Measurements from ENCODE around the gene KLK3.
A peak's percentile ranks its signal among the peaks of the same experiment; 100 is the strongest.

Gene KLK3

GRCh38 chr19:50832666-50833065 is 22.0 kb upstream of the KLK3 start:
- DNase-seq, result no peak

DNA sequence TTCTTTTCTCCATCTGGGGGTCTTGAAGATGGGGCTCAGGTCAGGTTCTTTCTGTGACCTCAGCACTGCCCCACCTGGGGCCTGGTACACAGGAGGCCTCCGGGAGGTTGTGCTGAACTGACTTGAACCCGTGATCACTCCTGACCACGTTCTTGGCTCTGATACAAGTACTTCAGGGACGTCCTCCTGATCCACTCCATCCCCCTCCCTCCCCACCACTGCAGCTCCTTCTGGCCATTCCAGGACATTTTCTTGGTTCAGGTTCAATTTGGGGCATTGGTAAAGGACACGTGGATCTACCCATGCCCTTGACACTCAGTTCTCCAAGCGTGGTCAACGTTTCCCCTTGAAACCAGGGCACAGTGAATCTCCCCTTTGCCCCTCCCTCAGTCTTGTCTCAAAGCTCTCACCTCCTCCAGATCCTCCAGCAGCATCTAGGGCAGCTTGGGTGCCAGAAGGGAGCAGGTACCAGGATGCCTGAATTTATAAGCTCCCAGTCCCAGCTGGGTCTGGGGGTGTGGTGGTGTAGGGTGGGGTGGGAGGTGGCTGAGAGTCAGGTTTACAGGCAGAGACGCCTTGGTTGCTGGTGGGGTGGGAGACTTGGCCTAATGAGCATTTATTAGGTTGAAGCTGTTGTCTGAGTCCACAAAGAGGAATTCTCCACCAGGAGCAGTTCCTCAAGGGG is 21.5 kb upstream of the KLK3 start, which contains the start of gene KLK15:
TSS of gene KLK15 (minus strand) at position 458 of the 685 bp plus-strand sequence. CDS start 2,082 bp downstream, outside the sequence.
- DNase-seq, result no peak

DNA sequence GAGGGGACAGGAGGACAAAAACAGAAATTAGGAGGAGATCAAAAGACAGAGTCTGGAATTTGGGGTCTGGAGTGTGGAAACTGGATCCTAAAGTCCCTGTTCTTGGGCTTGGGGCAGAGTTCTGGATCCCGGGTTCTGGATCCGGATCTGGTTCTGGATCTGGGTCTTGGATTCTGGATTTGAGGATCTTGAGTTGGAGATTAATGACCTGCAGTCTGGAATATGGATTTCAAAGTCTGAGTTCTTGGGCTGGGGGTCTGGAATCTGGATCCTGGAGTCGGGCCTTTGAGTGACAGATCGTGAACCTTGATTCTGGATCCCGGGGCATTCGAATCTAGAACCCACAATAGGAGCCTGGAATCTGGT is 20.9 kb upstream of the KLK3 start:
- DNase-seq, result no peak

DNA sequence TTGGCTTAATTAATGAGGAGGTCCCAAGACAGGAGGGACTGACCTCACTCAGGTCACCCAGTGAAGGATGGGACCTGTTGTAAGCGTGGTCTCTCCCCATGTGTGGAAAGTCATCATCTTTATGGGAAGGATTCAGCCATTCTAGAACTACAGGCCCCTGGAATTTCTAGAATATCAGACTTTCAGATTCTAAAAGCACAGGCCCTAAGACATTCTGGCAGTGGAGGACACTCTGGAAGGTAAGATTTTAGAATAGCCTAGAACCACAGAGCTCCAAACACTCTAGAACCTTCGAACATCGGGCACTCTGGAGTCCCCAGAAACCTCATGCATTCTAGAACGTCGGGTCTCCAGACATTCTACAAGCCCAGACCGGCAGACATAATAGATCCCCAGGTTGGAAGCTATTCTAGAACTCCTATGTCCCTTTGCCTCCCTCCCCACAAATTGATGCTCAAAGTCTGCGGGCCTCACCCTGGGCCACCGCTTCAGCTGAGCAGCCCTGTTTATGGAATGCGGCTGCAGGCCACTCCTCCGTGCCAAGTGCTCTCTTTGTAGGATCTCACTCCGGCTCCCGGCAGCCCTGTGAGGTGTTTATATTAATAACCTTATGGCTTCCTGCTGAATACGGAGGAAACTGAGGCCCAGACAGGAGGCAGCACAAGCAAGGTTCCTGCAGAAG is 19.5 kb upstream of the KLK3 start:
- DNase-seq, result peak; percentile 26

DNA sequence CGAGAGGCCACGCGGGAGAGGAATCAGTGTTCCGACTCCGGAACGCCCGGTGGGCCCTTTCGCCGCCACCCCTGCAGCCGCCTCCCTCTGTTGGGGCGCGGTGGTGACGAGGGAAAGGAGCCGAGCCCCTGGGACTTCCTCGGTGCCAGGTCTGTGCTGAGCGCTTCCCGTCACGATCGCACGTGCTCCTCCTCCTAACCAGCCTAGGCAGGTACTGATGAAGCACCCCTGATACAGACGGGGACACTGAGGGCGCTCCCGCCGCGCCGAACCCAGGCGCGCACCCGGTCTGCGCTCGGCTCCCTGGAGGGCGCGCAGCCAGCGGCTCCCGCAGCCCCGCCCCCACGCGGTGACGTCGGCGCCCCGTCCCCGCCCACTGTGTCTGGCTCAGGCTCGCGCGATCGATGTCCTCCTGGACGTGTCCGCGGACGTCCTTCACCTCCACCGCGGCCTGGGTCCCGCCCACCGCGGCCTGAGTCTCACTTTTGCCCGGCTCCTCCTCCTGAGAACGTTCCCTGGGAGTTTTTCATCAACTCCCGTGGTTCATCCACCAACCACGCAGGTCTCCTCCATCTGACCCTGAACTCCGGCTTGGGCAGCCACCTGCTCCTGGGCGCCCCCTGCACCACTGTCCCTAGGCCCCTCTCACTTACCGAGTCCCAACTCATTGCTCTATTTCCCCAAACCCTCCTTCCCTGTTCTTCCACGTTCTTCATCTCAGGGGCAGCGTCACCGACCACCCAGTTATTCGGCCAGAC is 18.8 kb upstream of the KLK3 start:
- DNase-seq, result peak; percentile 66

DNA sequence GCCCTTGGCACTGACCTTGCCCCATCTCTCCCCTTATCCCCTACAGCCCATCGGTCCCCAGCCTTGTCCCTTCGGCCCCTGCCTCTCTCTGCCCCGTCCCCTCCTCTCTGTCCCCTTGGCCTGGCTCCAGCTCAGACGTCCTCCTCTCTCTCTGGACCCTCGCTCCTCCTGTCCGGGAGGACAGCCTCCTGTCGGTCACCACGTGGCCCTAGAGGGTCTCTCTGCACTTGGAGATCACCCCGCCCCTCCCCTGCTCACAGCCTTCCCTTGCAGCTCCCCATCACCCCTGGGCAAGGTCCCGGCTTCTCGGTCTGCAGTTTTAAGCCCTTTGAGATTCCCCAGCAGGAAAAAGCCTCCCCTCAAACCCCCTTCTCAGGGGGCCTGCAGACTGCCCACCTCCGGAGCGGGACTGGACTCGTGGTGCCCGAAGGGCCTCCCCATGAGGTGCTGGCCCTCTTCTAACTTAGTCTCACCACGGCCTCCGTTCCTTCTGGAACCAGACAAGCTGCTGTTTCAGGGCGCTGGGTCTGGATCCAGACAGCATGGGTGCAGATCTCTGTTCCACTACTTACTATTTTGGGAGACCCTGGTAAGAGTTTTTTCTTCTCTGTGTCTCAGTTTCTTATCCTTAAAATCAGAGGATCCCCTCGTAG is 18.0 kb upstream of the KLK3 start:
- no peak for DNase-seq

GRCh38 chr19:50837300-50837699 is 17.4 kb upstream of the KLK3 start:
- DNase-seq, result no peak

- no peak for DNase-seq
Measured at GRCh38 chr19:50838239-50838638, 16.5 kb upstream of the KLK3 start.

DNA sequence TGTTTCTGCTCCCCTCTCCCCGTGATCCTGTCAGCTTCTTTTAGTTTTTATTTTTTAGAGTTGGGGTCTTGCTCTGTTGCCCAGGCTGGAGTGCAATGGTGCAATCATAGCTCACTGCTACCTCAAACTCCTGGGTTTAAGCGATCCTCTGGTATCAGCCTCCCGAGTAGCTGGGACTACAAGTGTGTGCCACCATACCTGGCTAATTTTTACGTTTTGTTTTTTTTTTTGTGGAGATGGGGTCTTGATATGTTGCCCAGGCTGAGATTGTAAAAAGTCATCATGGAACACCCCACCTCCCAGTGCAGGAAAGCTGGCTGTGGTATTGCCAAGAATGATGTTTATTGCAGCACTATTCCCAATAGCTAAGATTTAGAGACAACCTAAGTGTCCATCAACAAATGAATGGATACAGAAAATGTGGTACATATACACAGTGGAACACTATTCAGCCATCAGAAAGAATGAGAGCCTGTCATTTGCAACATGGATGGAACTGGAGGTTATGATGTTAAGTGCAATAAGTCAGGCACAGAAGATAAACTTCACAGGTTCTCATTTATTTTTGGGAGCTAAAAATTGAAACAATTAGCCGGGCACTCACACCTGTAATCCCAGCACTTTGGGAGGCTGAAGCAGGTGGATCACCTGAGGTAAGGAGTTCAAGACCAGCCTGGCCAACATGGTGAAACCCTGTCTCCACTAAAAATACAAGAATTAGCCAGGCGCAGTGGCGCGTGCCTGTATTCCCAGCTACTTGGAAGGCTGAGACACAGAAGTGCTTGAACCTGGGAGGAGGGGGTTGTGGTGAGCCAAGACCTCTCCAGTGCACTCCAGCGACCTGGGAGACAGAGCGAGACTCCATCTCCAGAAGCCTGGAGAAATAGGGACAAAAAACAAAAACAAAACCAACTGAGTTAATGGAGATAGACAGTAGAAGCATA is 14.7 kb upstream of the KLK3 start:
- DNase-seq, result no peak

- no peak for DNase-seq
Measured at GRCh38 chr19:50842130-50842529, 12.6 kb upstream of the KLK3 start.

DNA sequence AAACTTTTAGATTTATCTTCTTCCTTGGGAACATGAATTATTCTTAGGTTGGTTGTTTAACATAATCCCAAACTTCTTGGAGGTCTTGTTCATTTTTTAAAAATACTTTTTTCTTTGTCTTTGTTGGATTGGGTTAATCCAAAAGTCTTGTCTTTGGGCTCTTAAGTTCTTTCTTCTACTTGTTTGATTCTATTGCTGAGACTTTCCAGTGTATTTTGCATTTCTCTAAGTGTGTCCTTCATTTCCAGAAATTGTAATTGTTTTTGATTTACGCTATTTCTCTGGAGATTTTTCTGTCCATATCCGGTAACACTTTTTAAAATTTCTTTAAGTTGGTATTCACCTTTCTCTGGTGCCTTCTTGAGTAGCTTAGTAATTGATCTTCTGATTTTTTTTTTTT is 11.5 kb upstream of the KLK3 start:
- DNase-seq, result no peak

GRCh38 chr19:50843701-50844221 is 11.0 kb upstream of the KLK3 start:
- DNase-seq, result no peak

DNA sequence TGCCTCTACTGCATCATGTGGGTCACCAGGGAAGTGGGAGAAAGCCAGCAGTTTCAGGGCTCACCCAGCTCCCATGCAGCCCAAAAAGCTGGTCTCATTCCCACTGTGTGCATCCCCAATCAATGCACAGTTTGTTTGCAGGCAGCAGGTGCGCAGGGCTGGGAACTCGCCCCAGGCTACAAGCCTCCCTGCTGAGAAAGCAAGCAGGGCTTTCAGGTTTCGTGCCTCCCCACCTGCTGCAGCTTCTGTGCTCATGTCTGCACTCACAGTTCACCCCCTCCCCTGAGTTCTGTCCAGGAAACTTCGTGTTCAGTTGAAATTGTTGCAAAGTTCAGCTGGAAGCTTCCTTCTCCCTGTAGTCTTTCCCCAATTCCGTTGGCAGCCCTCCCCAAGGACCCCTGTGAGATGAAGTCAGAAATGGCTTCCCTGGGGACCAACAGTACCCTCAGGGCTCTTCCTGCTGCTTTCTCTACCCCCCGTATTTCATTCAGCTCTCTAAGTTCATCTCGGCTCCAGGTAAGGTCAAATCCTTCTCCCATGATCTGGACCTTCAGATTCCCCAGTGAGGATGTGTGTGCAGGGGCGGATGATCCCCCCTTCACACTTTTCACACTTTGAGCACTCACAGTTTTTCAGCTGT is 10.3 kb upstream of the KLK3 start:
- DNase-seq, result no peak

DNA sequence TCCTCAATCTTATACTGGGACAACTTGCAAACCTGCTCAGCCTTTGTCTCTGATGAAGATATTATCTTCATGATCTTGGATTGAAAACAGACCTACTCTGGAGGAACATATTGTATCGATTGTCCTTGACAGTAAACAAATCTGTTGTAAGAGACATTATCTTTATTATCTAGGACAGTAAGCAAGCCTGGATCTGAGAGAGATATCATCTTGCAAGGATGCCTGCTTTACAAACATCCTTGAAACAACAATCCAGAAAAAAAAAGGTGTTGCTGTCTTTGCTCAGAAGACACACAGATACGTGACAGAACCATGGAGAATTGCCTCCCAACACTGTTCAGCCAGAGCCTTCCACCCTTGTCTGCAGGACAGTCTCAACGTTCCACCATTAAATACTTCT is 4.0 kb upstream of the KLK3 start:
- no peak for DNase-seq

GRCh38 chr19:50851620-50852019 is 3.1 kb upstream of the KLK3 start:
- no peak for DNase-seq

DNA sequence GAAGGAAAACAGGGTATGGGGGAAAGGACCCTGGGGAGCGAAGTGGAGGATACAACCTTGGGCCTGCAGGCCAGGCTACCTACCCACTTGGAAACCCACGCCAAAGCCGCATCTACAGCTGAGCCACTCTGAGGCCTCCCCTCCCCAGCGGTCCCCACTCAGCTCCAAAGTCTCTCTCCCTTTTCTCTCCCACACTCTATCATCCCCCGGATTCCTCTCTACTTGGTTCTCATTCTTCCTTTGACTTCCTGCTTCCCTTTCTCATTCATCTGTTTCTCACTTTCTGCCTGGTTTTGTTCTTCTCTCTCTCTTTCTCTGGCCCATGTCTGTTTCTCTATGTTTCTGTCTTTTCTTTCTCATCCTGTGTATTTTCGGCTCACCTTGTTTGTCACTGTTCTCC is 2.7 kb downstream of the KLK3 start:
- no peak for DNase-seq

DNA sequence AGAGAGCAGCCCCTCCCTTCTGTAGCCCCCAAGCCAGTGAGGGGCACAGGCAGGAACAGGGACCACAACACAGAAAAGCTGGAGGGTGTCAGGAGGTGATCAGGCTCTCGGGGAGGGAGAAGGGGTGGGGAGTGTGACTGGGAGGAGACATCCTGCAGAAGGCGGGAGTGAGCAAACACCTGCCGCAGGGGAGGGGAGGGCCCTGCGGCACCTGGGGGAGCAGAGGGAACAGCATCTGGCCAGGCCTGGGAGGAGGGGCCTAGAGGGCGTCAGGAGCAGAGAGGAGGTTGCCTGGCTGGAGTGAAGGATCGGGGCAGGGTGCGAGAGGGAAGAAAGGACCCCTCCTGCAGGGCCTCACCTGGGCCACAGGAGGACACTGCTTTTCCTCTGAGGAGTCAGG is 4.2 kb downstream of the KLK3 start:
- DNase-seq, result no peak

- no peak for DNase-seq
Measured at GRCh38 chr19:50859849-50860248, 5.1 kb downstream of the KLK3 start.

- DNase-seq, result no peak
Measured at GRCh38 chr19:50861010-50861409, 6.3 kb downstream of the KLK3 start.

- DNase-seq, result no peak
Measured at GRCh38 chr19:50861496-50862286, 7.0 kb downstream of the KLK3 start.

DNA sequence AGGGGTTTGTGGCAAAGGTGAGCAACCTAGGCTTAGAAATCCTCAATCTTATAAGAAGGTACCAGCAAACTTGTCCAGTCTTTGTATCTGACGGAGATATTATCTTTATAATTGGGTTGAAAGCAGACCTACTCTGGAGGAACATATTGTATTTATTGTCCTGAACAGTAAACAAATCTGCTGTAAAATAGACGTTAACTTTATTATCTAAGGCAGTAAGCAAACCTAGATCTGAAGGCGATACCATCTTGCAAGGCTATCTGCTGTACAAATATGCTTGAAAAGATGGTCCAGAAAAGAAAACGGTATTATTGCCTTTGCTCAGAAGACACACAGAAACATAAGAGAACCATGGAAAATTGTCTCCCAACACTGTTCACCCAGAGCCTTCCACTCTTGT is 14.8 kb downstream of the KLK3 start:
- no peak for DNase-seq
